GM15510 (cell line): Measurements from ENCODE around the gene CCP110.

ENCODE experiments used
- POLR2A ChIP-seq: IDR thresholded peaks from 3 replicates; pipeline ENCODE4 v1.6.1; 2011; ENCODE audit warnings: borderline replicate concordance; ENCODE audit not compliant: insufficient read length; ENCODE audit errors: extremely low read depth

CCP110 gene

GRCh38 chr16:19522760-19523159, 982 bp upstream of the CCP110 start:
- no peak for TF ChIP-seq POLR2A

GRCh38 chr16:19523184-19523558, 571 bp upstream of the CCP110 start:
- TF ChIP-seq POLR2A: no peak

DNA sequence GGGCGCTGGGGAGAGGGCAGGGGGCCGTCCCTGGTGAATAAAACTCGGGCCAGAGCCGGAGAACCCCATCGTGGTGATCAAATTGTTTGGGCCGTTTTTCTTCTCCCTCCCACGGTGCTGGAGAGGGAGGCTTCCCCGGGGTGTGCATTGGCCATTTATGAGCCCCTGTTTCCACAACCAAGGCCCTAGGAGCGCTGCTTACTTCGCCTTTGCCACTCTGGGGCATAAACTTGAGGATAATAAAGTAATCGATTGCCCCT, 544 bp downstream of the CCP110 start:
- TF ChIP-seq POLR2A: no peak

DNA sequence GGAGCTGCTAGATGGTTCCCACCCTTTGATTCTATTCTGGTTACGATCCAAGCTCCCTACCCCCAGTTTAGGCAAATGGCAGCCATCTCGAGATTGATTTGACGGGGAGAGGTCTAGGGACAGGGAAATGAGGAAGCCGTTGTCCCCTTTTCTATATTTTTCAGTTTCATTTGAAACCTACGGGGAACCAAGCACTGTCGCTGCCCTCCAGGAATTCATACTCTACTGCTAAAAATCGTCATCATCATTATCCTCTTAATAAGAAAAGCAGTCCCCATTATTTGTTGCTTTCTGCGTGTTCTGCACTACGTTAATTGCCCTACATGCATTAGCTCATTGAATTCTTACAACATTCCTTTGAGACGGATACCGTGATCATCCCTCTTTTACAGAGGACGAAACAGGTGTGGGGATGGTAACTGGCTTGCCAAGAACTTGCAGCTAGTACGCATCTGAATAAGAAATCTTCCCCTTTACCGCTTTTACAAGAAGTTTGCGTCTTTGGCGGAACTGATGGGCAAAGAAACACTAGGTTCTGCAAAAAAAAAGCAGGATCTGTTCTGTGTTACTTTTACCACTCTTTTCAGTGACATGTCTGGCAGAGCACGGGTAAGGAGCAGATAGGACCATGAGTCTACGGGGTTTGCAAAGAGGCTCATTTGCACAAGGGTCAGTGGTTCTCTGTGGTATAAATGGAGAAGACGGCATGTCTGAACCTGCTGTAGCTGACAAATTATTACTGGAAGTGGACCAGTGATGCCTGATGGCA, 1.1 kb downstream of the CCP110 start:
- no peak for TF ChIP-seq POLR2A

- TF ChIP-seq POLR2A: no peak
These were observed 1.6 kb downstream of the CCP110 start for GRCh38 chr16:19525385-19525723.

DNA sequence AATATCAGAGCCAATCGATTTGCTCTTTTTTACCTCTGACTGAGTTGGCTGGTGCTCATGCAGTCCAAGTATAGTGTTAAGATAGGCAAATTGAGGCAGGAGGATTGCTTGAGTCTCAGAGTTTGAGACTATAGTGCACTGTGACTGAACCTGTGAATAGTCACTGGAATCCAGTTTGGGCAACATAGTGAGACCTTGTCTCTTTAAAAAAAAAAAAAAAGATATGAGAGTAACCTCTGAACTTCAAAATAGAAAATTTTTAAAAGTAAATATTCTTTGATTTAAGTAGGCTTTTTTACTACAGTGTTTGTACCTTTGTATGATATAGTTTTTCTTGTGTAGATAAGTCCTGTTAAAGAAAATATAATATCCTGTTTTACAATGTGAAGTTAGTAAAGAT, 3.4 kb downstream of the CCP110 start:
- no peak for TF ChIP-seq POLR2A

- TF ChIP-seq POLR2A: no peak
These were observed 4.9 kb downstream of the CCP110 start for GRCh38 chr16:19528666-19529065.

- TF ChIP-seq POLR2A: no peak
These were observed 8.9 kb downstream of the CCP110 start for GRCh38 chr16:19532601-19533000.

DNA sequence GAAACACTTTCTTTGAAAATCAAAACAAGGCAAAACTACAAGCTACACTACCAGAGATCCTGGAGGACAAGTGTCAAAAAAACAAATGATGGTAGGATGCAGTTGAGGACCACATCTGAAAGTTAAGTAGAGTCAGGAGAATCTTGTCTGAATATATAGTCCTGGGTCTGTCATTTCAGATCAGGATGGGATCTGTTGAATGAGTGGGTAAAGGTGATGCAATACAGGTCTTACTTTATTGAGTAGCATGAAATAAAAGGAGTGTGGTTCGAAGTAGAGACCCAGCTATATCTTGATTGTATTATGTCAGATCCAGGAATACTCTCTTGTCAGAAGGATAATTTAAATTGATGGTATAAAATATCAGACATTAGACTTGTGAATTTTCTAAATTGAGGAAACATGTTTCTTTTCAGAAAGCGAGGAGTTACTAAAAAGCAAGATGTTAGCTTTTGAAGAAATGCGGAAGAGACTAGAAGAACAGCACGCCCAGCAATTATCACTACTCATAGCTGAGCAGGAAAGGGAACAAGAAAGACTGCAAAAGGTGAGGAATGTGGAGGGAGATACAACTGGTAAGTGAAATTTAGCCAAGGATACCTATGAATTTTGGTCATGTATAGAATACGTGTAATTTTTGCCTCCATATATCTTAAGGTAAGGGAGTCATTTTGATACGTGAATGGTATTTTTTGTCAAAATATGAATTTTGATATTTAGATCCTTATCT, 16.7 kb downstream of the CCP110 start:
- no peak for TF ChIP-seq POLR2A

GRCh38 chr16:19542138-19542821, 18.5 kb downstream of the CCP110 start:
- TF ChIP-seq POLR2A: no peak

GRCh38 chr16:19548144-19548543, 24.4 kb downstream of the CCP110 start:
- TF ChIP-seq POLR2A: no peak

- TF ChIP-seq POLR2A: no peak
These were observed 25.9 kb downstream of the CCP110 start for GRCh38 chr16:19549673-19550072.

GRCh38 chr16:19555186-19555937, 31.6 kb downstream of the CCP110 start, which contains the start of gene VPS35L:
Gene VPS35L (plus strand): TSS chr16:19555703. CDS start chr16:19555730, 27 bp downstream.
- TF ChIP-seq POLR2A: peak; percentile 66

- no peak for TF ChIP-seq POLR2A
These were observed 32.4 kb downstream of the CCP110 start for GRCh38 chr16:19555938-19556771.
